ENCODE data around the gene CCBE1.

Gene CCBE1

DNA sequence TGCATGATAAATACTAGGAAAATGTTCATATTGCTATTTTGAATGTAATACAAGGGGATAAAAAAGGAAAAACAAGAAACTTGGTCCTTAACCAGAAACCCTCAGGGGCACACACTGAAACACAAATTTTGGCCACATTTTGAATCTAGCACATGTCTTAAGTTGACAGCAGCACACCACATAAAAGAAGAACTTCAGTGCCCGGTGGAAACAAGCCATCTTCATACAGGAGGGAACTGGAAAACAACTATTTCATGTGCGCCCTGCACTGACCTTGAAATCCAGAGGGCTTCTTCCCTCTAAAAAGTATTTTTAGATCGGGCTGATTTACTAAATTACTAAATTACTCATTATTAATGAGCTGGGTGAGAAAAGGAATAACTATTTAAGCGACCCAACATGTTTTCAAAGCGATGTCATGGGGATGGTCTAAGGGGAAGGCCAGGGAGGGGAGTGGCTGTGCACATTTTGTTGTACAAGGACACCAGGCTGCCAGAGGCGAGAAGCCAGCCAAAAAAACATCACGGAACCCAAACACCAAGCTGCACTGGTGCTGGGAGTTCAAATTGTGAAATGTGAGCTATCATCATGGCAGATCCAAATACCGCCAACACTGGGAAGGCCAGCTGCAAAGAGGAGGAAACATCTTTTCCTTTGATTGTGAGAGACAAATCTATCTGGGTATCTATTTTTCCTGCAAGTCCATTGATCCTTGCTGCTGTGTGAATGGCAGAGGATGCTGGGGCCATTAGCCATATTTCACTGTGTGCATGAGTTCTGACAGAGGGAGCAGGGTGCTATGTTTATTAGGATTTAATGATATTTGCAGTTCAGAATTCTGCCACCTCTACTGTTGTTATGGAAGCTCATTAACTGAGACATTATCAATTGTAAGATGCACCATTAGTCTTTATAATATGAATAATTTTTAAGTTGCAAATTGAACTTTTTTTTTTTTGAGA, 187.5 kb downstream of the CCBE1 start:
- DNase-seq (ENCODE audit: insufficient read length, low spot score) (no peak), FAIRE-seq (no peak)

DNA sequence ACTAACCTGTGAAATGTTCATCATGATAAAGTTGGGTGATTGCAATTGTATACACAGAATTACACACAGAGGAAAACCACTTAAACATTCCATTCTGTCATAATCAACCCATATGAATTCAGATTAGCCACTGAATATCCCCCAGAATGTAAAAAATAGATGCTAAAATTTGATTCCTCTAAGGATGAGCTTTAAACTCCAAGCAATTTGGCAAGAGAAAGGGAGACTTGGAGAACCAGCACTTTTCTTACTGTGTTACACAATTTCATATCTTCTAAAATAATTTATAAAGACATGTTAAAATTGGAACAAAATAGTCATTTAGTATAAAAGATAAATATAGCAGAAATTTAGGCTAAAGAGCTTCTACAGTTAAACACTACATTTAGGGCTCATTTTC, 191.9 kb downstream of the CCBE1 start:
- no peak for FAIRE-seq
- no peak for DNase-seq (ENCODE audit: insufficient read length, low spot score)

DNA sequence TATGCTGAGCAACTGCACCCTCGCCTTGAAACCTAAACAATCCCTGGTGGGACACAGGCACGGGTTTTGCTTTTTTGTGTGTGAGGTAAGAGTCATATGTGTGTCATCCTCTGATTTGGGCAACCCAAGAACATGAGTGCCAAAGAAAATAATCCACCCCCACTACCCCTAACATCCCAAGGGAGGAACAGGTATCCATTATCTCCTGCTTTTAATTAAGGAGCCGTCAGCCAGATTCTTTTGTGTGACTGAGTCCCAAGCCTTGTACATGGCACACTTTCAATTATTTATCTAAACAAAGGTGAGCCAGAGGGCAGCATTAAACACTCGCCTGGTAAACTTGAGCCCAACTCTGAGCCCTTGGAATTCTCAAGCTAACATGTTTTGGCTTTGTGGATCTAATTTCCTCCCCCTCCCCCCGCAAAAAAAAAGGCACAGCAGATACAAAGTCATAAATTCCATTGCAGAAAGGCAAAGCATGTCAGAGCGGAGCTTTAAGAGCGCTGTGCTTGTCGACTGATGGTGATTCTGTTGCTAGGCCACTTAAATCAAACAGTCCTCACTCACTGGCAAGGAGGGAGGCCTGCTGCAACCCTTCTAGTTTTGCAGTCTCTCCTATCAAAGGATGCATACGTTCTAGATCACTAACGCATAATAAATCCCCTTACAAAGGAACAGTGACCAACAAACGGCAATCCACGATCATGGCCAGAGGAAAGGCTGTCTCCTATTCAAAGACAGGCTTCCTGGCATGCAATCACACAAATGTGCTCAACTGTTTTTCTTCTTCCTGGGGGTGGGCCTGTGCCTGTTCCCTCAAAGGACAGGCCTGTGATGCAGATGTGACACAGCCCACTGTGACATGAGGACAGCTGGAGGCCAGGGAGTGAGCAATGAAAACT, 194.7 kb downstream of the CCBE1 start:
- FAIRE-seq: no peak
- DNase-seq (ENCODE audit: insufficient read length, low spot score): peak; percentile 29

DNA sequence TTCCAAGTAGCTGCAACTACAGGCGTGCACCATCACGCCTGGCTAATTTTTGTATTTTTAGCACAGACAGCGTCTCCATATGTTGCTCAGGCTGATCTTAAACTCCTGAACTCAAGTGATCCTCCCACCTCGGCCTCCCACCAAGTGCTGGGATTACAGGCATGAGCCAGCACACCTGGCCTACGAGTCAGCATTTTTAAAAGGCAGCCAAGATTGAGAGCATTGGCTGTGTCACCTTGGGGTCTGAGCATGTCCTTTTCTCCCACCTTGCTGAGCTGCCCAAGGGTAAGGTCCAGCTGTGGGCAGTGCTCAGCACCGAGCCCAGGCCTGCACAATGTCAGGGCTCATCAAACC, 195.3 kb downstream of the CCBE1 start:
- DNase-seq (ENCODE audit: insufficient read length, low spot score): no peak
- peak; percentile 48 for FAIRE-seq

DNA sequence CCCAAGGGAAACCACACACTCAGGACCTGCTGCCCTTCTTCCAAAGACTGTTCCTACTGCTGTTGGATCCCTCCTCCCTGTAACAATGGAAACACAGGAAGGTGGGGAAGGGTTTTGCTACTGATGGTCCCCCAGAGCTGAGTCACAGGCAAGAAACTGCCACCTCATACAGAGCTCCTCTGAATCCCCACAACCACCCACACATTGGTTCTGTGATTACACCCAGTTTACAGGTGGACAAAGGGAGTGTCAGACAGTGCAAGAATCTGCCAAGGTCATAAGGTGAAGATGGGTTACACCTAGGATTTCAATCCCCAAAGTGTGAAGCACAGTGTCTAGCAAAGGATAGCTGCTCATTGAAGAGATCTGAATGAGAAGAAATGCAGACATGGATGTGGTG, 196.5 kb downstream of the CCBE1 start:
- FAIRE-seq (no peak), DNase-seq (ENCODE audit: insufficient read length, low spot score) (no peak)

DNA sequence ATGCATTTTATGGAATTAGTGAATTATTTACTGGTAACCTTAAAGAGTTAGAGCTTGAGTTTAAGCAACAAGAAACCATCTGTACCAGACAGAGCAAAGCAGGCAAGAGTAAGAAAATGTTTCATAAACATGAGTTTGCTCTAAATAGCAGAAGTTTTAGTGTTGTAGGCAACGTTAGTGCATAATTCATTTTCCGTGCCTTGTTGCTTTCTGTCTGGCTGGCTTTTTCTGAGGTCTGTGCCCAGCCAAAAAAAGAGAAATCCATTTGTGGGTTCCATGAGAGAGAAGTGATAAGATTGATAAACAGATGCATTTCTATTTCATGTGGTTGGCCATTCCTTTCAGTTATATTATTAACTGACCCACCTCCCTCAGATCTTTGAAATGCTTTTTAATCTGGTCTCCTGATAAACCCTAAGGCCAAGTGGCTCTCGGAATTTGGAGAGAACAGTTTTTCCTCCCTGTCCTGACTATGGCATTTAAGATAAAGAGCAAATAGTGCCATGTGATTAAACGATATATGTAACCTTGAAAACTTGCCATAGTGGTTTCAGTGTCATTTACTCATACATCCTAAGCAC, 198.6 kb downstream of the CCBE1 start:
- FAIRE-seq (no peak), DNase-seq (ENCODE audit: insufficient read length, low spot score) (no peak)

DNA sequence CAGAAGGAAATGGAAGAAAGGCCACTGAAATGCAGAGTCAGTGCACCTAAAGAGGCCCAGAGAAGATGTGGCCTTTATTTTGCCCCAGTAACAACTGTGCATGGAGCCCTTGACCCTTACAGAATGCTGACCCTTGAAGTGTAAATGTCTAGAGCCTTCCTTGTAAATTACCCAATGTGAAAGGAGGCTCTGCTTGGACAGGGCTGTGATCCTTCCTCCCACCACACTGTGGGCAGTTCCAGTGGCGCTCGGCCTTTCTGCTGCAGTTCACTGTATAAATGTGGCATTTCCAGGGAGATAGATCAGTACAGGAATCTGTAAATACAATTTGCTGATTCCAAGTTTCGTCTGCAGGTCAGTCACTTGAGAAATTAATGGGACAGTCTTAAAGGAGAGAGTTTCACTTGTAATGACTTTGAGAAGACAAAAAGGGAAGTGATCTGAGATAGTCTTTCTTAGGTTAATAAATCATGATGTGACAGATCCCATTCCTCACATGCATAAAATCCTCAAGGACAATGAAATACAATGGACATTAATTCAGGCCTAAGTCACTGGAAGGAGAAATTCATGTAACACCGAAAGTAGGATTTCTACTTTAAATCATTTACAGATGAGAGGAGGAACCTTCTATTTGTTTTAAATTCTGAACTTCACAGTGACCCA, 204.3 kb downstream of the CCBE1 start:
- FAIRE-seq (no peak), DNase-seq (ENCODE audit: insufficient read length, low spot score) (no peak)

DNA sequence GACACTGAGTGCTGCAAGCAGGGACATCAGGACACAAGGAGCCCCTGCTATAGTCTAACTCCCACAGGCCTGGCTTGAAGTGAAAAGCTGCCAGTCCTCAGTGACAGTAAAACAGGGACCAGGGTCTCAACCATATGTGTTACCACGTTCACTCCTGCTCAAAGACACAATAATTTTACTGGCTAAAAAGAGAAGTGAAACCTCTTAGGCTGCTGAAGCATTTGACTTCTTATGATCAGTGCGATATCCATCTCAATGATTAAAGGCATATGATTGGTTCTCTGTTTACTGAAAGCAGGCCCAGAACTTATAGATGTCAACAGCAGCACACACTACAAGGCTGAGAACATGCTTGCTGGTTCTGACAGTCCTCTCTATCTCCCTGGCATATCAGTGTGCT, 208.3 kb downstream of the CCBE1 start:
- FAIRE-seq (no peak), DNase-seq (ENCODE audit: insufficient read length, low spot score) (no peak)

DNA sequence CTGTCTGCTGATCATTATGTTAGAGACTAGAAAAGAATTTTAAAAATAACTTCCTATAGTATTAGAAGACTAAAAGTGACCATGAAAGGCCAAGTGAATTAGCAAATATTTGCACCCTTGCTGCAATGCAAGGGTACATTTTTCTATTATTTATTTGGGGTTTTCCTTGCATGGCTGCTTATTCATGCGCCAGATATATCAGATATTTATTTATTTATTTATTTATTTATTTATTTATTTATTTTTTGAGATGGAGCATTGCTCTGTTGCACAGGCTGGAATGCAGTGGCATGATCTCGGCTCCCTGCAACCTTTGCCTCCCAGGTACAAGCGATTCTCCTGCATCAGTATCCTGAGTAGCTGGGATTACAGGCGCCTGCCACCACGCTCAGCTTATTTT, 211.8 kb downstream of the CCBE1 start:
- DNase-seq (ENCODE audit: insufficient read length, low spot score) (no peak), FAIRE-seq (no peak)

DNA sequence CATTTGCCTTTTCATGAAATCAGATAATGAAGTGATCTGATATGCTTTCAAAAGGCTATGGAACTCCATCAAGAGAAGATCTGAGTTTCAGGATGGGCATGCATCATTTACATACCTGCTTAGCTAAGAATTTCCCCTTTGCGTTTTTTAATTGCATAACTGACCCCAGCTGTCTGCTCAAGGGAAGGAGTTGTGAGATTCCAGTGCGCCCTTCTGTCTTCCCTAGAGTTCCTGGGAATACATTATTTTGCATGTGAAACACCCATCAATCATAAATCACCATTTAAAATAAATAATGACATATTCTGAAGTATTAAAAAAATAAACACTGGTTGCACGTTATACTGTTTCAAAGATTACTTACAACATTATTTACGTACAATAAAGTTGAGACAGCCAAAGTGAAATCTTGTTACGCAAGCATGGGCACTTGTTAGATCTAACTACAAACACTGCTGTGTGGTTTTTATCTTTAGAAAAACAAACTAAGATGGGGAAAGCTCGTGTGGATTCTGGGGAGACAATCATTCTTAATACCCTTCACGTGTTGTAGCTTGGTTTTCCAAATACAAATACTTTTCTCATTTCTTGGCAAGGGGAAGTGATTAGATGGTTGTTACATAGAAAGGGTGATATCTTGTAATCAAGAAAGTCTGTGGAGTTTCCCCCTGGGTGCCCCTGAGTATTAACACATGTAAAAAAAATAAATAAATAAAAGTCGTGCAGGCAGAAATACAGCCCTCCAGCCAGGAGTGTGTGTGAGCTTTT, 212.5 kb downstream of the CCBE1 start:
- FAIRE-seq: no peak
- no peak for DNase-seq (ENCODE audit: insufficient read length, low spot score)

DNA sequence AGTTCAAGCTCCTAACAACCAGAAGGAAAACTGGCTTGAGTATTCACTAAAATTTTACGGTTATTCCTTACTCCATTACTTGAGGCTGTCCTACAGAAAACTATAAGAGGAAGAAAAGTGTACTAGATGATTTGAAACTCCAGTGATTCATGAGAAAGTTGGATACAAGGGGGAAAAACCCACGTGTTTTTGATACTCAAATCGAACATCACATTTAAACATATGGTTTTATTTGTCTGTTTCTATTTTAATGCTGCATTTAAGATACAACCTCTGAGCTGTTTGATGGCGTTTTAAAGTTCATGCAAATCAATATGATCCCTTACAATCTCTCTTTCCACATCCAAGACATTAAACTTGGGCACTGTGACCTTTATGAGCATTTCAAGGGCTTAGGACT, 213.1 kb downstream of the CCBE1 start:
- no peak for DNase-seq (ENCODE audit: insufficient read length, low spot score)
- no peak for FAIRE-seq

DNA sequence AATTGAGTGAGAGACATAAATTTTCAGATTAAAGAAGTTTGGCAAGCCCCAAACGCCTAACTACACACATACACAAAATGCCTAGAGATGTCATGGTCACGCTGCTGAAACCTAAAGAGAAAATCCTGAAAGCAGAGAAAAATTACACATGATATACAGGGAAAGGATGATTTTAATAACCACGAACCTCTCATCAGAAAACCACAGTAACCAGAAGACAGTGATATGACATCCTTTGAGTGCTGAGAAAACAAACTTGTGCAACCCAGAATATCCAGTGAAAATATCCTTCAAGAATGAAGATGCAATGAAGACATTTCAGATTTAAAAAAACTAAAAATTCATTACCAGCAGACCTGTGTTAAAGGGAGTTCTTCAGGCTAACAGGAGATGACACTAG, 215.8 kb downstream of the CCBE1 start:
- FAIRE-seq: no peak
- no peak for DNase-seq (ENCODE audit: insufficient read length, low spot score)

DNA sequence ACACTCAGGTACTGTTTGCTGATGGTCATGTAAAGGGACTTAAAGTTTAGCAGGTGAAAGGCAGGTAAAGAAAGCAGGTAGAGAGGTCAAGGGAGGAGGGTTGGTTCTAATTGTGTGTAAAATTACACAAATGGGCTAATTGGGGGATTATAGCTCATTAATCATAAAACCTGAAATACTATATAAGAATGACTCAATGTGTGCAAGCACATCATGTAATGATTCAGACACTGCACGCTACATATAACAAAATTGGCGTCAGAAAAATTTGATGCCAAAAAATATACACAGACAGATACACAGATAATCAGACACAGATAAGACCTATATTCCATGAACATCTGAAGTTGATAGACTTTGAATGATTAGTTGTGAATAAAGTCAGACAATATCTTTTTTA, 217.4 kb downstream of the CCBE1 start:
- DNase-seq (ENCODE audit: insufficient read length, low spot score) (no peak), FAIRE-seq (no peak)

DNA sequence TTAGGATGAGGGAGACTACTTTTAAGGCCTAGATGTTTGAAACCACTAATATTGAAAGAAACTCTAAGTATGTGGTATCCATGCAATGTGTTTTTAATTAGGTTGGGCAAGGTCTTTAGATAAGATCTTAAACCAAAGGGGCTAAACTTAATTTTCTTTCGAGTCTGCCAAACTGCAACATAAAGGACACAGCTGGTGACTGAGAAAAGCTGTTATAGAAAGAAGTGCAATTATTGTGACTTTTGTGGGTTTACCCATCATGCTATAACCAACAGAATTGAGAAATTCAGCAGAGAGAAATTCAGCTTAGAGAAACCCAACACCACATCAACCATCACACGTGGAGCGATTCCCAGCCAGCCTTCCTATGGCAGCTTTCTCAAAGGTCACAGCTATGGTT, 218.6 kb downstream of the CCBE1 start:
- no peak for DNase-seq (ENCODE audit: insufficient read length, low spot score)

DNA sequence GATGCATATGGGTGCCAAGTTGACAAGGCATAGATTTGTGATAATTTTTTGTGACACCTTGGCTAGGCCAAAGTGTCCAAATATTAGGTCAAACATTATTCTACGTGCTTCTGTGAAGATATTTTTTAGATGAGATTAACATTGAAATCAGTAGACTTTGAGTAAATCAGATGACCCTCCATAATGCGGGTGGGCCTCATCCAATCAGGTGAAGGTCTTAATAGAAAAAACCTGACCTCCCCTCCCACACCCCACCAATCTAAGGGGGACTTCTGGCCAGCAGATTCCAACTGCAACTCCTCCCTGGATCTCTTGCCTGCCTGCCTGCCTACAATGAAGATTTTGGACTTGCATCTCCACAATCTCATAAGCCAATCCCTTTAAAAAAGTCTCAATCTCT, 219.4 kb downstream of the CCBE1 start:
- FAIRE-seq (no peak), DNase-seq (ENCODE audit: insufficient read length, low spot score) (no peak)

More for the DNA sequence above, 218.6 kb downstream of the CCBE1 start:
- FAIRE-seq: no peak

DNA sequence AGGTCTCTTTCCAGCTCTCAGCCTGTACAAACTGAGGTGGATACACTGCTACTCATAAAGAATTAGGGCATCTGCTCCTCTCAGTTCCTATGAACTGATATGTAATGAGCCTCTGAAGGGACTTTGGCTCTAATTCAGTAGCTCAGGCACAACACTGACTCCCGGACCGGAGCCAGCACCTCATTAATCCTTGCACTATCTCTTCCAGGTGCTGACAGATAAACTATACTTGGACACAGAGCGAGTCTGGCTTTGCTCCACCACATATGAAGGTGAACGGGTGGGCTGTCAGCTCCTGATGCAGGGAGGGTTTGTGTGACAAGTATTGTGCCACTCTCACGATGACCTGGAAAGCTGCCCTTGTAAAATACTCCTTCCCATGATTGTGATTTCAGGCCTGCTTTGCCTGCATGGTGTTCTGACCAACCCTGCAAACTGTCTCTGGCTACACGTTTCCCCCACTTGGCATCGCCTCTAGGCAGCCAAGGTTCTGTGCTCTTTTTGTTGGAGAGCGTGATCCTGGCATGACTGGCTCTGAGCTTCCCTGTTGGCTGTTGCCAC, 226.6 kb downstream of the CCBE1 start:
- no peak for FAIRE-seq

DNA sequence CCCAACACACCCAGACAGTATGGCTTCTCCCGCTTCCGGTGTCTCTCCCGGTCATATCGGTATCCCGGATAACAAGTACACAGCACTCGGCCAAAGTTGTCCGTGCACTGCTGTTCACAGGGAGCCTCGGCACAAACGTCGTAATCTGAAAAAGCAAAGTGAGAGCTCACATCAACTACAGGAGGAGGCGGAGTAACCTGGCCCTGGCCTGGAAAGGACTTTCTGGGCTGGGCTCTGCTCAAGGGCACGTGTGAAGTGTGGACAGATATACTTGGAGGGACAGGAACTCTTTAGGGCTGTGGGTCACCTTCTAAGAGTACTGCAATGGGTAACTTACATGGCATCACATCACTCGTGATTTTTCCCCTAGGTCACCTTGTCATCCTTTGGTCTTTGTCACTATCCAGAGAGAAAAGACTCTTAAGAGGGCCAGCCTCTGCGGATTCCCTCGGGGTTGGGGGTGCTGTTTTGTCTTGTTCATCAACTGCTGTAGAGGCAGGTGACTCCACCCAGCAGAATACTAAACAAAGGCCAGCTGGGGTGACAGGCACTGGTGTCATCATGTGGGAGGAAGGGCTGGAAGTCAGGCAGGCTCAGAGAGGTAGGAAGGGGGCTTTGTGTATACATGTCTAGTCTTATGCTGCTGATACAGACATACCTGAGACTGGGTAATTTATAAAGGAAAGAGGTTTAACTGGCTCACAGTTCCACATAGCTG, 227.6 kb downstream of the CCBE1 start:
- no peak for FAIRE-seq
- no peak for DNase-seq (ENCODE audit: insufficient read length, low spot score)

More for the DNA sequence above, 226.6 kb downstream of the CCBE1 start:
- DNase-seq (ENCODE audit: insufficient read length, low spot score): no peak

DNA sequence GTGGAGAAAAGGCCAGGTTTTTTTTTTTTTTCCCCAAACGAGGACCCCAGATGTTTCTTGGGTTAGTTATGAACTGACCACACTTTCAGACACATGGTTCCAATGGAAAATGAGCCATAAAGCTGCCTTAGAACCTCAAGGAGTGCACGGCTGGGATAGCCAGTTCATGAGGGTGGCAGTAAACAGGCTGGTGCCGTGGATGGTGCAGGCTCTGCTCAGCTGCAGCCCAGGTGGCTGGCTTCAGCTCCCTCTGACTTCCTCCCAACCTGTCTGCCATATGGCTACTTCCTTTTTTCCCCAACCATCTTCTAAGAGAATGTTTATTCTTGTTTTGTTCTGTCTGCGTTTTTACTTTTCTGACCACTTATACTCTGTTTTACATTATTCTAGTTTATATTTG, 228.4 kb downstream of the CCBE1 start:
- DNase-seq (ENCODE audit: insufficient read length, low spot score) (no peak), FAIRE-seq (no peak)

DNA sequence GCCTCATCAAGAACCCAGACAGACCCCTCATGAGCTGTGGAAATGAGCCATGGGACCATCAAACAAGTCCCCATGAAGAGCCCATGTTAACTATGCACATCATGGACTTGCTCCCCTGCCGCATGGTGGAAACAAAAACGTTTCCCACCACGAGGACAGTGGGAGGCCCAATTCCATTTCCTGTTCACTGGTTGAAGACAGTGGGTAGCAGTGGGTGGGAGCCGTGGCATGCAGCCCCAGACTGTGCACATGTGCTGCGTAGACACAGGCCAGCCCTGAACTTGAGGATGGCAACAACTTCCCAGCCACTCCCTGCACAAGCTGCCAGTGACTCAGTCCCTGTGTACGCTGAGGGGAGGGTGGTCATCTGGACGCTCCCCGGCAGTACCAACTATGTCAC, 229.7 kb downstream of the CCBE1 start:
- DNase-seq (ENCODE audit: insufficient read length, low spot score) (no peak), FAIRE-seq (no peak)

All from HTR-8/SVneo (cell line).